Fibroblast of skin of back (primary cell): ENCODE data around the gene SNAP47.

ENCODE experiments used
- DNase-seq: peaks from one replicate; pipeline ENCODE4 v3.0.0-alpha.2; 2013

SNAP47 gene

GRCh38 chr1:227798078-227798802 is 63.0 kb downstream of the SNAP47 start:
- DNase-seq: no peak

GRCh38 chr1:227799756-227800155 is 64.5 kb downstream of the SNAP47 start:
- DNase-seq: no peak

- DNase-seq: no peak
Measured at GRCh38 chr1:227803933-227804332, 68.7 kb downstream of the SNAP47 start.

GRCh38 chr1:227805606-227806197 is 70.5 kb downstream of the SNAP47 start:
- peak; percentile 80 for DNase-seq

GRCh38 chr1:227808566-227808965 is 73.3 kb downstream of the SNAP47 start:
- peak; percentile 55 for DNase-seq

- DNase-seq: no peak
Measured at GRCh38 chr1:227809026-227809425, 73.8 kb downstream of the SNAP47 start.

- no peak for DNase-seq
Measured at GRCh38 chr1:227813962-227814361, 78.7 kb downstream of the SNAP47 start.

GRCh38 chr1:227815468-227816409 is 80.5 kb downstream of the SNAP47 start, which contains the start of gene PRSS38:
Gene PRSS38, plus strand, starts transcription at chr1:227815675. Its CDS starts 42 bp downstream, at chr1:227815717.
- no peak for DNase-seq

DNA sequence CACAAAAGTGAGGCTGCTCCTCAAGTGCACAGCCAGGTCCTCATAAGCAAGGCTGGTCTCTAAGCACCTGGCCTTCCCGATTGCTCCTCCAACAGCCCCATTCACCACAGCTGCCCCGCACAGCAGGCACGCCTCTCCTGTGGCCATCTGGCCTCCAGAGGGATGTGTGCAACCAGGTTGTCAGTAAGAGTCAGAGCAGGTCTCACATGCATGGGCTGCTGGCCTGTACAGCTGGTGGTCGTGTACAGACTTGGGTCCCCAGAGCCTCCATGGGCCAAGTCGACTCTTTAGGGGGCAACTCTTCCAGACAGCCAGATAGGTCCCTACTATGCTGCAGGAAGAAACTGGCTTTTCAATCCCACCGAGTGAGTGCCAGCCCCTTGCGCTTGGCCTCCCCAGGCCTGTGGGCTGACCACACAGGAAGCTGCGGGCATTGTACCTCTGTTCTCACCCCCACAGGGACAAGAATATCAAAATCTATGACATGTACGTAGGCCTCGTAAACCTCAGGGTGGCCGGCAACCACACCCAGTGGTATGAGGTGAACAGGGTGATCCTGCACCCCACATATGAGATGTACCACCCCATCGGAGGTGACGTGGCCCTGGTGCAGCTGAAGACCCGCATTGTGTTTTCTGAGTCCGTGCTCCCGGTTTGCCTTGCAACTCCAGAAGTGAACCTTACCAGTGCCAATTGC is 81.7 kb downstream of the SNAP47 start:
- DNase-seq: no peak

GRCh38 chr1:227823537-227823936 is 88.3 kb downstream of the SNAP47 start:
- no peak for DNase-seq

- no peak for DNase-seq
Measured at GRCh38 chr1:227824204-227824603, 89.0 kb downstream of the SNAP47 start.

- no peak for DNase-seq
Measured at GRCh38 chr1:227828786-227829185, 93.6 kb downstream of the SNAP47 start.
